Left lung (tissue), 10 donors: ENCODE data around the gene PDGFC. TPM values are rescaled to one million over a fixed set of nuclear protein-coding genes. Genes with fewer than 3 reads are reported as not detected.

Experiments
- ATAC-seq: fragments of 200-7000 bp; cut with Tn5 transposase; one replicate; pipeline ENCODE4 v1.9.1; 2020; ENCODE audit warnings: moderate library complexity
- DNase-seq, 4 donors: peaks; one replicate each; pipeline ENCODE4 v3.0.0-alpha.2; 2013 to 2020
- H3K27ac ChIP-seq, 2 donors: fragments of 200-600 bp; sonication (generic) in 1 of 2; one replicate each; pipeline versions ENCODE4 v1.5.0 to v1.8.0; 2020 to 2021
- H3K27me3 ChIP-seq, 2 donors: fragments of 200-600 bp; sonication (generic) in 1 of 2; one replicate each; pipeline versions ENCODE4 v1.5.0 to v1.8.0; 2020 to 2021
- H3K36me3 ChIP-seq, 2 donors: fragments of 200-600 bp; sonication (generic) in 1 of 2; one replicate each; pipeline versions ENCODE4 v1.5.0 to v1.8.0; 2020 to 2021
- H3K4me1 ChIP-seq, 2 donors: fragments of 200-600 bp; one replicate each; pipeline ENCODE4 v1.8.0; 2021
- H3K4me3 ChIP-seq, 2 donors: fragments of 200-600 bp; sonication (generic) in 1 of 2; one replicate each; pipeline versions ENCODE4 v1.5.0 to v1.8.0; 2020 to 2021; ENCODE audit warnings: mild to moderate bottlenecking in 1 of 2
- H3K9me3 ChIP-seq, 2 donors: fragments of 200-600 bp; sonication (generic) in 1 of 2; one replicate each; pipeline versions ENCODE4 v1.5.0 to v1.8.0; 2020 to 2021
- CTCF ChIP-seq, 2 donors: fragments of 200-600 bp; sonication (generic) in 1 of 2; IDR thresholded peaks; one replicate each; pipeline versions ENCODE4 v1.5.0 to v1.8.0; 2021; ENCODE audit warnings: antibody characterized with exemption in 2 of 2
- intact Hi-C, 2 donors: fragments of 100-400 bp; cut with DNase I; formaldehyde crosslinking; loops; one replicate each; pipeline versions ENCODE4 v1.11.2 to v1.14.2; 2022
- polyA plus RNA-seq, 6 donors: library from polyadenylated mRNA; unstranded; fragments of 120-200 nt; gene quantifications; one replicate each; pipeline ENCODE4 v1.2.1, GENCODE V29; 2013; ENCODE audit not compliant: insufficient read length in 6 of 6
- total RNA-seq, 2 donors: library from RNA; stranded (reverse); fragmentation: NEBNext Ultra II Directional; extraction: Animal tissue kit (Norgen Biotek cat#: 25700); gene quantifications; one replicate each; pipeline ENCODE4 v1.2.1, GENCODE V29; 2021
- donor health status: DM: no; HTN: yes; CAD: no.
- donor health status: DM: no; HTN: no; CAD: no.

PDGFC gene
- total and polyA plus RNA-seq, 8 donors = 22.4 to 51.6 (median 37.4) TPM

- H3K27ac ChIP-seq = no peak overlapping the region
- H3K4me3 ChIP-seq = no peak overlapping the region
- H3K4me1 ChIP-seq = no peaks in the 10 kb centered on the region
- peak in 2 of 4 donors; percentile 25 to 58 for DNase-seq
- no peaks in the 10 kb centered on the region for H3K36me3 ChIP-seq
- peak; percentile 19 for ATAC-seq
- no peaks in the 10 kb centered on the region for H3K27me3 ChIP-seq
- intact Hi-C loops = no loop called here
- H3K9me3 ChIP-seq = no peaks in the 10 kb centered on the region
- no peak for TF ChIP-seq CTCF (IDR thresholded peaks at IDR 0.05)
Observed at GRCh38 chr4:156763511-156763910, 208.1 kb downstream of the PDGFC start.

GRCh38 chr4:156762851-156763250, 208.7 kb downstream of the PDGFC start:
- DNase-seq = peak in 2 of 4 donors; percentile 6 to 42
- no peaks in the 10 kb centered on the region for H3K9me3 ChIP-seq
- no peak for ATAC-seq
- no peaks in the 10 kb centered on the region for H3K27me3 ChIP-seq
- H3K36me3 ChIP-seq = no peaks in the 10 kb centered on the region
- no peaks in the 10 kb centered on the region for H3K4me1 ChIP-seq
- no peak overlapping the region for H3K4me3 ChIP-seq
- intact Hi-C loops = no loop called here
- TF ChIP-seq CTCF (IDR thresholded peaks at IDR 0.05) = no peak
- no peak overlapping the region for H3K27ac ChIP-seq

- Histone ChIP-seq H3K4me1 (no peaks in the 10 kb centered on the region), H3K9me3 (no peaks in the 10 kb centered on the region), H3K27me3 (no peaks in the 10 kb centered on the region), H3K27ac (no peak overlapping the region), H3K4me3 (no peak overlapping the region), H3K36me3 (no peaks in the 10 kb centered on the region)
- intact Hi-C loops = no loop called here
- ATAC-seq (no peak), DNase-seq (no peak)
- TF ChIP-seq CTCF (IDR thresholded peaks at IDR 0.05) = no peak
Observed at GRCh38 chr4:156756118-156756517, 215.5 kb downstream of the PDGFC start.

GRCh38 chr4:156754832-156755570, 216.6 kb downstream of the PDGFC start:
- no peak overlapping the region for H3K4me3 ChIP-seq
- no peaks in the 10 kb centered on the region for H3K9me3 ChIP-seq
- DNase-seq = no peak
- intact Hi-C loops = no loop called here
- H3K27ac ChIP-seq = no peak overlapping the region
- H3K4me1 ChIP-seq = no peaks in the 10 kb centered on the region
- no peaks in the 10 kb centered on the region for H3K27me3 ChIP-seq
- no peak for TF ChIP-seq CTCF (IDR thresholded peaks at IDR 0.05)
- no peaks in the 10 kb centered on the region for H3K36me3 ChIP-seq
- ATAC-seq = no peak

GRCh38 chr4:156751486-156751885, 220.1 kb downstream of the PDGFC start:
- H3K9me3 ChIP-seq = no peaks in the 10 kb centered on the region
- no peak for DNase-seq
- no peak for ATAC-seq
- no peaks in the 10 kb centered on the region for H3K4me1 ChIP-seq
- H3K4me3 ChIP-seq = no peak overlapping the region
- no peaks in the 10 kb centered on the region for H3K27me3 ChIP-seq
- TF ChIP-seq CTCF (IDR thresholded peaks at IDR 0.05) = no peak
- intact Hi-C loops = no loop called here
- no peak overlapping the region for H3K27ac ChIP-seq
- H3K36me3 ChIP-seq = no peaks in the 10 kb centered on the region
